COLO668 (cell line): ENCODE measurements around the gene NRG2.

Source experiments
- DNase-seq: peaks from one replicate; lab custom pipeline; 2025; ENCODE audit not compliant: unreplicated experiment; lab: John Stamatoyannopoulos, UW

Gene NRG2

DNA sequence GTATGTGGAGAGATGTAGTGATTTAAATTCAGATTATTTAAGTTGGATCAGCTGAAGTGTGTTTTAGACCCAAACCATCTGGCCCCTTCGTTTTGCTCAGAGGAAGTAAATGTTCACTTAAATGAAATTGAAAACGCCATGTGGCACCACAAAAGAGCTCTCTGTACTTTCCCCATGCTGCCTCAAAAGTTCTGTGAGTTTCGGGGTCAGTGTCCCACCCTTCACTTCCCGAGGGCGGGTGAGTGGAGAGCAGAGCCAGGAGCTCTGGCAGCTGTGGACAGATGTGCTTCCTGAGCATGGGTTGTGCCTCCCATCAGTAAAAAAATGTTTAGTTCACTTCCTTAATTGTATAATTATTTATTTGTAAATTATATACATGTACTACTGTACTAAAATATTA, 199.1 kb downstream of the NRG2 start:
- DNase-seq = no peak

DNA sequence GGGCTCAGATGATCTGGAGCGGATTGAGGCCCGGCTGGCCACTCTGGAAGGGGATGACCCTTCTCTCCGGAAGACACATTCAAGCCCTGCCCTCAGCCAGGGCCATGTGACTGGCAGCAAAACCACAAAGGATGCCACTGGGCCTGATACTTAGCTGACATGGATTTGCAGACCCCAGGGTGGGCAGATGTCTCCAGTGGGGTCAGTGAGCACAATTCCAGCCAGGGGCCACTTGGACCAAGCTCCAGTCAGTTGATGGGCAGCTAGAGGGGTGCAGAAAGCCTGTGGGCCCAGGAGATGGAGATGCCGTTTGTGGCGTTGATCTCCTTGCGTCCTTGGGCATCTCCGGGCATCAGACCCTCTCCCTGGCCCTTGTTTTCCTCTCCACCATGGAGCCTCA, 200.8 kb downstream of the NRG2 start:
- DNase-seq = no peak

DNA sequence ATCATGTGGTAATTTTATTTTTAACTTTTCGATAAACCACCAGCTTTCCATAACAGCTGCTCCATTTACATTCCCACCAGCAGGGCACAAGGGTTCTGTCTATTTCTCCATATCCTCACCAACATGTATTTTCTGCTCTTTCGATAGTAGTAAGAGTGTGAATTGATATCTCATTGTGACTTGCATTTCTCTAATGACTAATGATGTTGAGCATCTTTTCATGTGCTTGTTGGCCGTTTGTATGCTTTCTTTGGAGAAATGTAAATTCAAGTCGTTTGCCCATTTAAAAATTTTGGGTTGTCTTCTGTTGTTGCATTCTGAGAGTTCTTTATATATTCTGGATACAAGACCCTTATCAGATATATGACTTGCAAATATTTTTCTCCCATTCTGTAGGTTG, 201.6 kb downstream of the NRG2 start:
- no peak for DNase-seq

DNA sequence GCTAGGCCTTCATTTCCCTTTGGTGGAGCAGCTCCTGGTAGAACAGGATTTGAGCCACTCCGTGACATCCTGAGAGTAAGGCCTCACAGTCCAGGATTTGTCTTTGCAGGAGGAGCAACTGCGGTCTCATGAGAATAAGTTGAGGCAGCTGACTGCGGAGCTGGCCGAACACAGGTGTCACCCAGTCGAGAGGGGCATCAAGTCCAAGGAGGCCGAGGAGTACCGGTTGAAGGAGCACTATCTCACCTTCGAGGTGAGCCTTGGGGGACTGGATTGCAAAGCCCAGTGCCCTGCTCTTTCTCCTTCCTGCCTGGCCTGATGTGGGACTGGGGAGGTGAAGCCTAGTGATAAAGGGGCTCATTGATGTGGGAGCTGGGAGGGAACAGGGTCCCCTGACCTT, 203.2 kb downstream of the NRG2 start:
- DNase-seq = no peak

DNA sequence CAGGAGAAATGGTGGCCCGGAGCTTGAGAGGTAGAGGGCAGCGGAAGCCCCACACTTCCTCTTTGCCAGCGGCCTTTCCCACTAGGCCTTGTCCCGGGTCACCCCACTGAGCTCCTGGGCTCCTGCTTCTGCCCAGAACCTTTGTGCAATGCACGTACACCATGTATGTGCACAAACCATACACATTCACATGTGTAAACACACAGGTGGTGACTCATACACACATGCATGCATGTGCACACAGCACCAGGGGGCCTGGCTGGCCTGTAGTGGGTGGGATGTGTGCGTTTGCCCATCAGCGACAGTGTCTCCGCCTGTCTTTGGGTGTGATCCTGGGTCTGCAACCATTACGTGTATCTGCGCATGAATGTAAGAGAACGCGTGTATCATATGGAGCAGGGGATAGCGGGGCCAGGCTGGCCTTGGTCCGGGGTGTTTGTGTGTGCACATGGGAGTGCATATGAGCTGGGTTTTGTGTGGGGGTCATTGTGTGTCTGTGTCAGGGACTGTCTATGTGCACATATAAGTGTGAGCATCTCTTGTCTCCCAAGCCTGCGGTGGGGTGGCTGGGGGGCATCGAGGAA, 203.8 kb downstream of the NRG2 start:
- DNase-seq = no peak

DNA sequence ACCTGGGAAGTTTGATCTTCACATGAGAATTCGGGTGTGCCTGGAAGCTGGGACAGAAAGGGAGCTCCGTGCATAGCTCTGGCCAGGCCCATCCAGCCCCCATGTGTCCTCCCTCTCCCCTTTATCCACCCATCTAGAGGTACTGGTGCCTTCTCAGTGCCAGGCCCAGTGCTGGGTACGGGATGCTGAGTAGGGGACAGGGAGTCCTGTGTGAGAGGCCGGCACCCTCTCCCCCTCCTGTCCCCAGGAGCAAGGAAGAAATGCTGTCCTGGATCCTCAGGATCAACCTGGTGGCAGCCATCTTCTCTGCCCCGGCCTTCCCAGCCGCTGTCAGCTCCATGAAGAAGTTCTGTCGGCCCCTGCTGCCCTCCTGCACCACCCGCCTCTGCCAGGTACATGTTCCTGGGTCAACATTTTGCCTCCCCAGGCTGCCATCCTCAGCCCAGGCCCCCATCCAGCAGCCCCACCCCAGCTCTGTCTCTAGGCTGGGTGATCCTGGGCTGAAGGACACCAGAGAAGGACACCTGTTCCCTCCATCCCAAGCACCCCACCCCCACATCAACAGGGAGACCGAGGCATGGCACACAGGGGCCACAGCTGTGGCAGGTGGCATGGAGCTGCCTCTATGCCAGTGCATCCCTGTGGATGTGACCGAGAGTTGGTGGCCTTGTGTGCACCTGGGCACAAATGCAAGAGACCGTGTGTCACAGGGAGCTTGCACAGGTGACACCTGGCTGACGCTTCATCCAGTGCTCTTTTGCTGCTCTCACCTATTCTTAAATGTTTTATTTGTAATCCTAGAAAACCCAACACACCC, 204.5 kb downstream of the NRG2 start:
- DNase-seq = no peak

DNA sequence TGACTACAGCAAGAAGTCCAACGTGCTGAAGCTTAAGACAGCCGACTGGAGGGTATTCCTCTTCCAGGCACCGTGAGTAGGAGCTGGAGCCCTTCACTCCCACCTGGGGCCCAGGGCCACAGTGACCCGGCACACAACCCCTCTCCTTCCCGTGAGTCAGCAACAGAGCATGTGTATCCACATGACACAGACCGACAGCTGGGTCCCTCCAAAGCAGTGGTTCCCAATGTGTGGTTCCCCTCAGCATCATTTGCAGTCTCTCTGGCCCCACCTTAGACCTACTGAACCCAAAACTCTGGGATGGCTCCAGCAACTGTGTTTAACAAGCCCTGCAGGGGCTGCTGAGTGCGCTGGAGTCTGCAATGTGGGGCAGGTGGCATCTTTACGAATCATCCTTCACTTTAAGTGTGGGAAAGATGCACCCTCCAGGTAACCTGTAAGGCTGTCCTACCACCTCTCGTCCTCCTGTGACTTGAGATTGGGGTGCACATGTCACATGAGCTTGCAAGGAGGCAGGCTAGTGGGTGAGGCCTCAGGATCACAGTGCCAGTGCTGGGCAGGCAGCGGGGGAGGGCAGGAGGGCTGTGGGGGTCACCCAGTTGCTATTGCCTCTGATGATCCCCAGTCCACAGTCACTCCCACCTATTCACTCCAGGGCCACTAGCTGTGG, 205.3 kb downstream of the NRG2 start:
- no peak for DNase-seq

DNA sequence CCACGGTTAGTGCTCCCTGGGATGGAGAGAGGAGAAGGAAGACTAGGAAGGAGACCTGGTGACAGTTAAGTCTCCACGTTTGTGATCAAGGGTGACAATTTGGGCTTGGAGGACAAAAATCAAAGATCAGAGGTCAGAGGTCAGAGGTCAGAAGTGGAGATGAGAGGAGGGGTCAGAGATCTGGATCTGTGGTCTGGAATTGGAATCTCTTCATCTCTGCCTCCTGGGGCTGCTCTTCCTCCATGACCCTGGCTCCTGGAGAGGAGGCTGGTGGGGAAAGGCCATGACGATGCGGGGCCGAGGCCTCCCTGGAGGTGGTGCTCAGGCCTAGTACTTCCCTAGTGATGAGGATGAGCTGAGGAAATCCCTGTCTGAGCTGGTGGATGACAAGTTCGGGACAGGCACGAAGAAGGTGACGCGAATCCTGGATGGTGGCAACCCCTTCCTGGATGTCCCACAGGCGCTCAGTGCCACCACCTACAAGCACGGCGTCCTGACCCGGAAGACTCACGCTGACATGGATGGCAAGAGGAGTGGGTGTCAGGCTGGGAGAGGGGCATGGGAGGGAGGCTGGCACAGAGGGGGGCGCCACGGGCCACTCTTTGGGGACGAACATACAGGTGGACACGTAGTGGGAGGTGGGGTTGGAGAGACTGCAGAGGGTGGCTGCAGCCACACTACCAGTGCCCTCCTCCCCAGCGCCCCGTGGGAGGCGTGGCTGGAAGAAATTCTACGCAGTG, 206.5 kb downstream of the NRG2 start:
- DNase-seq = no peak

DNA sequence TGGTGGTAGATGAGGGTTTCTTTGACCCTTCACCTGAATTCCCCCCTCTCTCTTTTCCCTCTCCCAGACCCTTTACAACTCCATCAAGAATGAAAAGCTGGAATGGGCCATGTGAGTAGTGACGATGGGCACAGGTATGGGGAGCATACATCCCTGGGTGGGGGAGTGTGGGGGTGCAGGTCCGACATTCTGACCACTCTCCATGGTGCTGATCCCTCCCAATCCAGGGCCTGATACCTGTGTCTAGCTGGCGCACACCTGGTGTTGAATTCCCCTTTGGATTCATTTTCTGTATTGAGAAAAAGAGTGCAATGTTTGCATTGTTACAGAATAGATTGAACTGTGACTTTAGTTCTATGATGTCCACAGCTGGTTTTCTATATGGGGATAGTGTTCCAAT, 207.4 kb downstream of the NRG2 start:
- DNase-seq = no peak

DNA sequence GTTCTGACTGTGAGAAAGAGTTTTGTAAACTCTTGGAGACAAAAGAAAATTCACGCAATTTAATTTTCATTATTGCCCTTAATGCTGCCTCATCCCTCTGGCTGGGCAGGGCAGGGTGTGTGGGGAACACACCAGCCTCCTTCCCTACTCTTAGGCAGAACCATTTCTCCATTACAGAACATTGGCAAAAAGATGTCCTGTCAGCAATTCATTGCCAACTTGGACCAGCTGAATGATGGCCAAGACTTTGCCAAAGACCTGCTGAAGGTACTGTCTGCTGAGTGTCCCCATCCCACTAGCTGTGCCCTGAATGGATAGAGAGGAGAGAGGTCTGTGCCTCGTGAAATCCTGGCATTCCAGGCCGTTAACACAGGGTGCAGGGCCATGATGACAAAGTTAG, 209.6 kb downstream of the NRG2 start:
- DNase-seq = no peak

DNA sequence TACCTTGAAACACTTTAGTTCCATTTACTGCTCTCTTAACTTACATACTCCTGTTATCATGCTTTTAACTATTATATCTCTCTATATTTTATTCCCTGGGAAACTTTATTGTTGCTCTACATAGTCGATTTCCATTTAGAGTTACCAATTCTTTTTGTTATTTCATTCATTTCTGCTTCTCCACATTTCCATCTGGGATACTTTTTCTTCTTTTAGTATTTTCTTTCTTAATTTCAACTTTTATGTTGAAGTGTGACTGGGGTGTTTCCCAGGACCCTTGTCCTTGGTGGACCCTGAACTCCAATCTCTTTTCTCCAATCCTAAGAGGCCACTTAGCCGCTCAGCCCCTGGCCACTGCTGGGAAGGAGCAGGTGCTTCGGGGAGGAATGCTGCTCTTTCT, 211.5 kb downstream of the NRG2 start:
- DNase-seq = no peak

DNA sequence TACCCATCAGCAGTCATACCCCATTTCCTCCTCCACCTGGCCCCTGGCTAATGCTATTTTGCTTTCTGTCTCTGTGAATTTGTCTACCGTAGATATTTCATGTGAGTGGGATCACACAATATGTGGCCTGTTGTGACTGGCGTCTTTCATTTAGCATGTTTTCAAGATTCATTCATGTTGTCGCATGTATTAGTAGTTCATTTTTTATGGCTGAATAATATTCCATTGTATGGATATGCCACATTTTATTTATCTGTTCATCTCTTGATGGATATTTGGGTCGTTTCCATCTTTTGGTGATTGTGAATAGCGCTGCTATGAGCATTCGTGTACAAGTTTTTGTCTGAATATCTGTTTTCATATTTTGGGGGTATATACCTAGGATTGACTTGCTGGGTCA, 213.6 kb downstream of the NRG2 start:
- DNase-seq = no peak

DNA sequence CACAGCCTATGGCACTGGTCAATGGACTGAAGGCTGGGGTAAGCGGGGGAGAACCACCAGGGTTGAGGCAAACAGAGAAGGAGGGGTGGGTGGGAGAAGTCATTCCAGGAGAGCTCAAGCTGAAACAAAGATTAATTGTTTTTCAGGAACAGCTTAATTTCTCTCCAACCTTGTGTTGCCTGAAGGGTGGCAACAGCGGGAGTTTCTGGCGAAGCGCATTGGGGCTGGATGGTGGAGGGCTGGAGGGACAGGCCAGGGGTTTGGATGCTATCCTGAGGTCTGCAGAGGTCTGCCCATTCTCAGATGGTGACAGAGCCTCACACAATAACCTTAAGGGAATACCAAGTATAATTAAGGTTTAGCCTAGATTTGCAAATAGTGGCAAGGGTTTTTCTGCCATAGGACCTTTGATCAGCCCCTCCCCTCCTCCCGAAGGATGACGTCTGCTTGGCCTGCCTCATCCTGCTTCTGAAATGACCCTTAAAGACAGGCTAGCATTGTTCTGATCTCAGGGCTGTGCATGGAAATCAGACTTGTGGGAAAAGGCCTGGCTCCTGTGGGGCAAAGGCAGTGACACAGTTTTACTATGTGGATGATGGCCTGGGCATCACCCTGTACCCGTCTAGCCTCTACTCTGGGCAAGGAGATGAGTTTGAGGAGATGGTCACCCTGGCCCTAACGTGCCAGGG, 214.7 kb downstream of the NRG2 start:
- no peak for DNase-seq

DNA sequence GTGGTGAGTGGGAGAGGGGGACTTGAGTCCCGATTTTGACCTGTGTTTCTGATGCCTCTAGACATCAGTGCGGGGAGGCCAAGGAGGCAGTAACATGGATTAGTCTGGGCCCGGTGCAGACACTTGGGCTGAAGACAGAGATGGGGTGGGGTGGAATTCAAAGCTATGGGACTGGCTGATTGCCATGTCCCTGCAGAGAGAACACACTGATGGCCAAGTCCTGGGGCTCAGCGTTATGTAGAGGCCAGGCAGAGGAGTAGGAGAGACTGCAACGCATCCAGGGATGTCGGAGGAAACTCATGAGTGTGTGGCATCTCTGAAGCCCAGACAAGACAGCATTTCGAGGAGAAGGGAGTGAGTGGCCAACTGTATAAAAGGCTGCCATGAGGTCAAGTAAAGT, 217.4 kb downstream of the NRG2 start:
- DNase-seq = no peak

DNA sequence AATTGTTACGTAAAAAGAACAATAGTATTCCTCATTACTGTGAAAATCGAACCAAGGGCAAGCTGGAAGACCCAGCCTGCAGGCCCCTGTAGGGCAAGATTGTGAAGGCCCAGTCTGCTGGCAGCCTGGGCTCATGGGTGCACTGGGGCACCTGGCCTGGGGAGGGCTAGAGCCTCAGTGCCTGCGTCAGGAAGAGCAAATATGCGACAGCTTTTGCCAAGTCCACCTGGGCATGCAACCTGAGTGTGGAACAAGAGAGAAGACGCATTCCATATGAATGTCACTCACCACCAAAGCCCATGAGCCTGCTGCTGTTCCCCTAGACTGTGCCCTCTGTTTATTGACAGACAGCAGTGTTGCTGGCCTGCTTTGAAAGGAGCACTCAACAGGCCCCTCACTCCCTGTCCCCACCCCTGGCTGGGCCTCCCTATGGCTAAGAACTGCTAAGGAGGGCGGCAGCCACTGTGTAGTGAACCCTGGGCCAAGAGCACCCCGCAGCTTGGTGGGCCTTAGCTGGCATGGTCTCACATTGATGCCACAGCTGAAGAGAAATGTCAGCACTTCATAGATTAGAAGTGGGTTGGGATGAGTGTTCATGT, 219.2 kb downstream of the NRG2 start:
- DNase-seq = no peak

DNA sequence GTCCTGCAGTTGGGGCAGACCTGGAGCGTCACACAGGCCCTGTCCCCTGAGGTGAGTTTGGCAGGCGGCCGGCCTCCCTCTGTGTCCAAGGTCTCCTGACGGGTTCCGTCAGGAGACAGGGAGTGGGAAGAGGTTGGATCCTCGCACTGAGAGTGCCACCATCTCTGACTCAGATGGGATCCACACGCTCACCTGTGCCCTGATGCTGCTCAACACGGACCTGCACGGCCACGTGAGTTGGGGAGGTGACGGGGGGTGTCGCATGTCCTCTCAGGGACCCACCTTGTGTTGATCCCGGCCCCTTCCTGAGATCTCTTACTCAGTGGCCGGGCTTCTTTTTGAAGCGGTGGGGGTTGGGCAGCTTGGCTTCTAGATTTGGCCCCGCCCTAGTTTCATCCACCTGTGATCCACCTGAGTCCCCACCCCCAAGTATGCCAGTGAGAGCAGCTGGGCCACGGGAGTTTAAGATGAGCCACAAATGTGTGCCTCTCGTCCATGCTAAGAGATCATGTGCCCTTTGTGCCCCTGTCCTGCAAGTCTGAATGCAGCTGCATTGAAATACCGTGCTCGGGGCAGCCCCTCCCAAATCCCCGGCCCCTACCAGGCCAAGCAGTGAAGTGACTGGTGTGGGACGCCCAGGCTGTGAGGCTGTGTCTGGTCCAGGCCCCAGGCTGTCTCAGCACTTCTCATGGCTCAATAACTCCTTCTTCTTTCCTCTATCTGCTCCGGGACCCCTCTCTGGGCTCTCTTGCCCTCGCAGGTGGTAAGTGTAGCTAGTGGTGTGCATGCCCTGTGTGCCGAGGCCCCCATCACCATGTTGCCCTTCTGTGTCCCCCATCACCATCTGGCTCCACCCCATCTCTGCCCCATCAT, 220.3 kb downstream of the NRG2 start:
- no peak for DNase-seq

DNA sequence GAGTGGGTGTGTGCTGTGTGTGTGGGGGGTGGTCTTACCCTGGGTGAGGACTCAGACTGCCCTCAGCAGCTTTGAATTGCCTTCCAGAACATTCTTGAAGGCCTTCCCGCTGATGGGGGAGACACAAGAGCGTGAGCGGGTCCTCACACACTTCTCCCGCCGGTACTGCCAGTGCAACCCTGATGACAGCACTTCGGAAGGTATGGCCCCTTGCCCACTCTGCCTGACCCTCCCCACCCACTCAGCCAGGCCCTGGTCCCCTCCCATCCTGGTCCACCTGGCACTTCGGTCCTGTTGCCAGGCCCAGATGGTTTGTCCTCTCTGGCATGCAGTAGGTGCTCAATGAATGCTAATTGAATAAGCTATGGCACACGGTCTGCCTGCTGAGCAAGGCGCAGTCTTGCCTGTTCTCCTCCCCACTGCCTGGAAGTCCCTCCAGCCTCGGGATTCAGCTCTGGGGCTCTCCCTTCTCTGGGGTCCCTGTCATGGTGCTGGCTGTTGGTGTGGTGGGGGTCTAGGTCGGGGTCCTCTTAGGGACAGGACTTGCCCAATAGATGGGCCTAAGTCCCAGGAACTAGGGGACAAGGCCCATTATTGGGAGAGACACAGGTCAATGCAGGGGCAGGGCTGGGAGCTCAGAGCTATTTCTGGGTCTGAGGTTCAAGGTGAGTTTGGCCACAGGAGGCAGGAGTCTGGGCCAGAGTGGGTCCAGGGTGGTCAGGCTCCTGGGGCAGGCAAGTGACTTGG, 221.1 kb downstream of the NRG2 start:
- no peak for DNase-seq

DNA sequence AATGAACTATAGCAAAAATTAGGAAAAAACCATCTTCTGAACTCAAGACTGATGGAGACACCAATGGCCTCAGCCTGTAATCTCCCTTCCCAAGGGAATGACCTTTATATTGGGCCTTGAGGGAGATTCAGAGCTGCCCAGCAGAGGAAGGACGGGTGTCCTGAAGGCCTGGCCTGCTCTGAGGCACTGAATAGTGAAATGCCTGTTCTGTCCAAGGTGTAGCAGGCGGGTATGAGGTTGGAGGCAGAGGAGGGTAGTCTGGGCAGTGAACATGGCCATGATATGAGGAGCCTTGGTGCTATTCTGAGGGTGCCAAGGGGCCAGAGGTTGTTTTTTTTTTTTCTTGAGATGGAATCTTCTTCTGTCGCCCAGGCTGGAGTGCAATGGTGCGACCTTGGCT, 222.5 kb downstream of the NRG2 start:
- no peak for DNase-seq

DNA sequence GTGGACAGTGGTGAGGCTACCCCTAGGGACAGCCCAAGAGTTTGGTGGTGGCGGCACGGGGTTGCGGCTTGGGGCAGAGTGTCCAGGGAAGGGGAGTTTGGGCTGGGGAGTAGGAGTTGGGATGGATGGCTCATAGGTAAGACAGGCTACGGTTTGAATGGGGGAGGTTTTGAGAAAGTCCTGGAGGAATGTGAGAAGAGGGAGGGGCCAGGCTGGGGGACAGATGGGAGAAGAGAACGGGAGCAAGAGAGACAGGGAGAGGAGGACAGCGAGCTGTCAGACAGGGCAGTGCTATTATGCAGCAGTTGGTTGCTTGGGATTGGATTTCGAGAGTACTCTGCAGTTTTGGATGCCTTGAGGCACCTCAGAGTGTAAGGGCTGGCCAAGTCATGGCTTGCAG, 223.0 kb downstream of the NRG2 start:
- no peak for DNase-seq
